Subcutaneous abdominal adipose tissue (tissue), 5 donors: ENCODE data around the gene ANKFN1.

Experiments used
- H3K27ac ChIP-seq: one replicate; pipeline ENCODE4 v1.7.0; 2013; ENCODE audit warnings: low read depth, mild to moderate bottlenecking, inconsistent platforms, low read length, moderate library complexity
- H3K27me3 ChIP-seq, 5 donors: one replicate each; pipeline ENCODE4 v1.7.0; 2013; ENCODE audit warnings: low read length in 5 of 5, inconsistent platforms in 1 of 5; ENCODE audit not compliant: control insufficient read depth in 5 of 5, insufficient read depth in 4 of 5
- H3K36me3 ChIP-seq, 5 donors: one replicate each; pipeline ENCODE4 v1.7.0; 2013; ENCODE audit warnings: low read length in 5 of 5; ENCODE audit not compliant: control insufficient read depth in 5 of 5, insufficient read depth in 5 of 5
- H3K4me1 ChIP-seq, 5 donors: one replicate each; pipeline ENCODE4 v1.7.0; 2013; ENCODE audit warnings: low read length in 5 of 5, mild to moderate bottlenecking in 3 of 5, moderate library complexity in 1 of 5; ENCODE audit not compliant: control insufficient read depth in 5 of 5, insufficient read depth in 5 of 5
- H3K4me3 ChIP-seq, 5 donors: one replicate each; pipeline ENCODE4 v1.7.0; 2013; ENCODE audit warnings: low read length in 5 of 5, low read depth in 1 of 5
- H3K9ac ChIP-seq, 5 donors: one replicate each; pipeline ENCODE4 v1.7.0; 2013; ENCODE audit warnings: low read length in 5 of 5, mild to moderate bottlenecking in 4 of 5, moderate library complexity in 3 of 5
- H3K9me3 ChIP-seq, 5 donors: one replicate each; pipeline ENCODE4 v1.7.0; 2013; ENCODE audit warnings: low read length in 5 of 5; ENCODE audit not compliant: control insufficient read depth in 5 of 5
- donor health status: healthy.
- donor health status: healthy.
- donor health status: healthy.
- donor health status: healthy.
- donor health status: healthy.

Gene ANKFN1

DNA sequence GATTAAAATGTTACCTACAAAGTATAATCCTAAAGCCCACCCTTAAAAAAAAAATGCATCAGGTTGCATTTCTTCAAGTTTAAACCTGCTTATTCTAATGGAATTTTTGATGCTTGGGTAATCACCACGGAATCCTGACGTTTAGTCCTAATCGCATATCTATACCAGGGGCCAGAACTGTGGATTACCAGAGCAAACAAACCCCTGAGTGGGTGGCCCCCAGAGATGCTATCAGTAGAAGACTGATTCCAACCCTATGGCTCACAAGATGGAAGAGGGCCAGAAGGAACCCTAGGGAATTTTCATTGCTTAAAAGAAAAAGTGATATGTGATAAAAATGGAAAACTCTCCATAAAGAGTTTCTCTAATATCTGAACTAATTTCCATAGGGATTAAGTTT lies 288.0 kb downstream of the ANKFN1 start:
- no peaks in the 10 kb centered on the region for H3K36me3 ChIP-seq
- H3K9me3 ChIP-seq: no peaks in the 10 kb centered on the region
- no peak overlapping the region for H3K27ac ChIP-seq
- H3K4me1 ChIP-seq: no peaks in the 10 kb centered on the region
- H3K27me3 ChIP-seq: no peaks in the 10 kb centered on the region
- no peak overlapping the region for H3K4me3 ChIP-seq
- H3K9ac ChIP-seq: no peak overlapping the region

DNA sequence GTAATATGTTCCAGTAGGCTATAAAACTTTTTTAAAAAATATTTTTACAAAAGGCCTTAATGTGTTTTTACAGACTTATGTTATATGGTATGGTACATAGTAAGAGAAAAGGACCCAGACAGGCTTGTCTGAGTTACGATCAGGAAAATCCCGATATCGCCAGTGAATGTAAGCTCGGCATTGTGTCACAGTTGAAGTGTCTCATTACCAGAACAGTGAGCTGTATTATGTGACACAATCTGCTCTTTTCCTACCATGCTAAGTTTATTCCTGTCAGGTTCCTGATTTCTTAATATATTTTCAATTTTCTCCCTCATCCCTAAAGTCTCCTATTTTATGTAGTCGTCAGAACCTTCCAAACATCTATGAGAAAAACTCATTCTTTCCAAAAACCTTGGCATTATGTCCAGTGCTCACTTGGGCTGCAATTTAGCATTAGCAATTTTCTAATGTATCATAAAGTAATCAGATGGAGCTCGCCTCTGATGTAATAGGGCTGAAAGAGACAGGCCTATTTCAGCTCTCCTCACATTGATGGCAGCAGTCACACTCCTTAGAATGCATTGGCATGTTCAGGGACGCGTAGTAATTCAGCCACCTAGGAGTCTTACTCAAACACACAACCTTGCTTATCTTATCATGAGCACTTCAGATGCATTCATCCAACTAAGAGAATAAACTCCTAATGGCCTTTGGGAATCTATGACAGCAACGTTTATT lies 292.6 kb downstream of the ANKFN1 start:
- H3K9me3 ChIP-seq: no peaks in the 10 kb centered on the region
- no peak overlapping the region for H3K4me3 ChIP-seq
- no peaks in the 10 kb centered on the region for H3K27me3 ChIP-seq
- no peaks in the 10 kb centered on the region for H3K4me1 ChIP-seq
- no peaks in the 10 kb centered on the region for H3K36me3 ChIP-seq
- no peak overlapping the region for H3K27ac ChIP-seq
- H3K9ac ChIP-seq: no peak overlapping the region

DNA sequence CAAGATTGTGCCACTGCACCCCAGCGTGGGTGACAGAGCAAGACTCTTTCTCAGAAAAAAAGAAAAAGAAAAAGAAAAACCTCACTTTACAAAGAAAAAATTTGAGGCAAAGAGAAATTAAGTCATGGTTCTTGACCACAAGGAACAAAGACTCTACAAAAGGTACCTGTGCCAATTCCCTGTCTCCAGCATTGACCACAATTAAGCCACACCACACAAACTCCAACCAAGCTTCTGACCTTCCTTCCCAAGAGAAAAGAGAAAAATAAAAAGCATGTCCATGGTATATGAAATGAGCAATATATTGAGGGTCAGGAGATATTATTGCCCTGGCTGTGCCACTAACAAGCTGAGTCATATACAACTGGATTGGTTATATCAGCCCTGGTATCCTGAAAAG lies 293.9 kb downstream of the ANKFN1 start:
- H3K27me3 ChIP-seq: no peaks in the 10 kb centered on the region
- H3K4me1 ChIP-seq: no peaks in the 10 kb centered on the region
- no peak overlapping the region for H3K9ac ChIP-seq
- no peak overlapping the region for H3K27ac ChIP-seq
- H3K4me3 ChIP-seq: no peak overlapping the region
- no peaks in the 10 kb centered on the region for H3K36me3 ChIP-seq
- H3K9me3 ChIP-seq: no peaks in the 10 kb centered on the region

DNA sequence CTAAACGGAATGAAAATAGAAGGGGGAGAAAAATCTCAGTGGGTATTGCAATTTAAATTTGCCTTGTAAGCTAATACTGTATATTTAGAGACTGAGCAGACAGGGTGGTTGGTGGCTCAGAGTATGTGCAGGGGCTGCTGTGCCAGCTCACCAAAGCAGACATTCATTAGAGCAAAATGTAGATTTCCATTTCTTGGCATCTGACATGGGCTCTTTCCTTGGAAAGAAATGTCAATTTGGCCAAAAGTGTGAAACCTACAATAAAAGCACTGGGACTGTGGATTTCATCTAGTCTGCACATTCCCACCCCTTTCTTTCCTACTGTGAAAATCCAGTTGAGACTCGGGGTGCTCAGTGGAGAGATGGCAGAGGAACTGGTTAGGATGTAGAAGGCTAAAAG lies 295.1 kb downstream of the ANKFN1 start:
- no peaks in the 10 kb centered on the region for H3K4me1 ChIP-seq
- H3K27me3 ChIP-seq: no peaks in the 10 kb centered on the region
- H3K4me3 ChIP-seq: no peak overlapping the region
- H3K9ac ChIP-seq: no peak overlapping the region
- H3K9me3 ChIP-seq: no peaks in the 10 kb centered on the region
- H3K36me3 ChIP-seq: no peaks in the 10 kb centered on the region
- no peak overlapping the region for H3K27ac ChIP-seq

DNA sequence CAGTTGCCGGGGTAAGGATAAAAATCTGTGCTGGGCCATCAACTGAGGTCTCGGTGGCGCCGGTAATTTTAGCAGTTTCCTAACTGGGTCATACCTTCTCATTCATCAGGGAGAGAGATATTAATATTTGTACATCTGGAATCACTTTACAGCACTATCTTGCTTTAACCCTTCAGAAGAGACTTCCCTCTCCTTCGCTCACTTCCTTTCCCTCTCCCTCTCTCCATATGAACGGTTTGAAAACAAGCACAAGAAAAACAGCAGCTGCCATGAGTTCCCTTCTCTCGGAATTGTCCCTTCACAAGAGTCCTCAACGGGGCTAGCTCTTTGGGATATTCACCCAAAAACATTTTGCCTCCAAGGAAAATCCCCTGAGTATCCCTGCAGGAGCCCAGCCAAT lies 295.9 kb downstream of the ANKFN1 start:
- Histone ChIP-seq H3K4me3 (no peak overlapping the region), H3K27me3 (no peaks in the 10 kb centered on the region), H3K9me3 (no peaks in the 10 kb centered on the region), H3K27ac (no peak overlapping the region), H3K36me3 (no peaks in the 10 kb centered on the region), H3K4me1 (no peaks in the 10 kb centered on the region), H3K9ac (no peak overlapping the region)

DNA sequence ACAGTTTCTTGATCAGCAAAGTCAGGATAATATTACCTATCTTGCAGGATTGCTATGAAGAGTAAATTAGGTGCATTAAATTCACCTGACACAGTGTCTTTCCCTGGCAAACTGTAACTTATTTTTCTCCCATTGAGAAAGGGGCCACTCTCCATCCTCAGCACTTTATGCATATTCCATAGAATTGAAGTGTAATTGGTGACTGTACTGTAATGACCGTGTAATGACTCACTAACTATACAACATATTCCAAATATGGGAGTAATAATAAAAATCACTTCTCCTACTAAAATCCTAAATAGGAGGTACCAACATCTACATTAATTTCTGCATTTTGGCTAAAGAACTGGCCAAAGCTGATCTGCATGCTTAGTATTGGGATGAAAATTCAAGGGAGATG lies 298.4 kb downstream of the ANKFN1 start:
- H3K4me3 ChIP-seq: no peak overlapping the region
- no peaks in the 10 kb centered on the region for H3K4me1 ChIP-seq
- no peak overlapping the region for H3K27ac ChIP-seq
- no peaks in the 10 kb centered on the region for H3K9me3 ChIP-seq
- no peaks in the 10 kb centered on the region for H3K36me3 ChIP-seq
- H3K9ac ChIP-seq: no peak overlapping the region
- H3K27me3 ChIP-seq: peaks cover 0 to 4% (median 0%) of the 10 kb centered on the region in 5 donors

DNA sequence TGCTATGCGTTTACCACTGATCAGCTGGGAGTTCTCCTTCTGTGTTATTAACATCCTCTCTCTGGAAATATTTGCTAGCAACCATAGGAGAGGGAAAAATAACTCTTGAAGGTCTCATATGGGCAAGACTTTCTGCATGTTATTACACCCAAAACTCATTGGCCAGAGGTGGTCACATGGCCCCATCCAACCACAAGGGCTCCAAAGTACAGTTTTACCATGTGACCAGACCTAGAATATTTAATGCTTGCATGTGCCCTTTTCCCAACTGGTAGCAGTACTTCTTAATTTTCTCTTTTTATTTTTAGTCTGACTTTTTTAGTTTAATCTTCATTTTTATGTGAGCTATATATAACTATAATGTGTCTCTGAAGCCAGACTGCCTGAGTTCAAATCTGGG lies 299.2 kb downstream of the ANKFN1 start:
- Histone ChIP-seq H3K9ac (no peak overlapping the region), H3K27ac (no peak overlapping the region), H3K4me3 (no peak overlapping the region), H3K36me3 (no peaks in the 10 kb centered on the region), H3K4me1 (no peaks in the 10 kb centered on the region), H3K9me3 (no peaks in the 10 kb centered on the region), H3K27me3 (peaks cover 0 to 4% (median 0%) of the 10 kb centered on the region in 5 donors)

DNA sequence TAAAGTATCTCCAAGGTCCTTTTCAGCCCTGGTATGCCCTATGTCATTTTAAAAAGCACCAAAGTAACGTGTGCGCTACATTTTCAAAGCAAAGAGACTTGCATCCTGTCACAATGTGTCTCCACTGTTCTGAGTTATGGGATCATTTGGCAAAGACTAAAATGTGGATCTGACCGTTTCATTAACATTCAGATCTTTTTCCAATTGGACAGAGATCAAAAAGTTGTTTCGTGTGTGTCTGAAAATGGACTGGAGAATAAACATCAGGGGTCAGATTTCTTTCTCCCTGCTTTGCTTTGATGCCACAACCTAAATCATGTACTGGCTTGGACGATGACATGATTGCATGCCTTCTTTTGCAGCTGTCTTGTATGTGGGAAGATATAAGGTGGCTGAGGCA lies 304.2 kb downstream of the ANKFN1 start:
- no peaks in the 10 kb centered on the region for H3K4me1 ChIP-seq
- no peak overlapping the region for H3K9ac ChIP-seq
- no peak overlapping the region for H3K4me3 ChIP-seq

DNA sequence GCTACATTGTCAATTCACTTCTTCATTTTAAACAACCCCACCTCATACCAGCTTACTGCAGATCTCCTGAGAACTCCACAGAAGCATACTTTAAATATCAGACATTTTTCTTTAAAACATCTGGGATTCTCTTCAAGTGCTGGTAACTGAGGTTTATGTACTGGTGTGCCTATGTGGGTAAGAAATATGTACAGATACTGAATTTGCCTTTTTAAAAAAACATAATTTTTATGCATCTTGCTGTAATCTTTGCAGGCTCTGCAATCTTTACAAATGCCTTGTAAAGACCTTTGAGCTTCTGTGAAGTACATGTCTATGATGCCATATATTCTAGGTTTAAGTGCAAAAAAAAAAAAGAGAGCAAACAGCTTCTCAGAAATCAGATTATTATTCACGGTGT lies 312.6 kb downstream of the ANKFN1 start:
- Histone ChIP-seq H3K4me1 (no peaks in the 10 kb centered on the region), H3K27ac (no peak overlapping the region), H3K9ac (no peak overlapping the region), H3K4me3 (no peak overlapping the region), H3K9me3 (no peaks in the 10 kb centered on the region), H3K36me3 (no peaks in the 10 kb centered on the region), H3K27me3 (no peaks in the 10 kb centered on the region)

More for the DNA sequence above, 304.2 kb downstream of the ANKFN1 start:
- no peaks in the 10 kb centered on the region for H3K36me3 ChIP-seq
- no peak overlapping the region for H3K27ac ChIP-seq
- peaks cover 0 to 4% (median 0%) of the 10 kb centered on the region in 5 donors for H3K27me3 ChIP-seq
- H3K9me3 ChIP-seq: no peaks in the 10 kb centered on the region

DNA sequence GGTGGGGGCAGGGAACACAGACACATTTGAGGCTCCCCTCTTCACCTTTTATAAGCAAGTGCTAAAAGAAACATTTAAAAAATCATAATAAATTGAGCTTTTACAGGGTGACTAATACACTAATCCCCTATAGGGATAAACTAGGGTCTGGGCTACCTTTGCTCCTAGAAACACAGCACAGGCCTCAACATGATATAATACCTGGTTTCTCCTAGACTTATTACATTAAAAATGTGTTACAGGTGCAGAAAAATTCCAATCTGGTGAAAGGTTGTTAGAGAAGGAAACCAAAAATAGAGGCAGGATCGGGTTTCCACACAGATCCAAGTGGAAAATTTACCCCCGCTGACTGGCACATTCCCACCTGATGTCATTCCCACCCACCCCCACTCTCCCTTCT lies 315.6 kb downstream of the ANKFN1 start:
- Histone ChIP-seq H3K9ac (no peak overlapping the region), H3K27me3 (no peaks in the 10 kb centered on the region), H3K9me3 (peaks cover 0 to 4% (median 0%) of the 10 kb centered on the region in 5 donors), H3K4me3 (no peak overlapping the region), H3K27ac (no peak overlapping the region), H3K4me1 (no peaks in the 10 kb centered on the region), H3K36me3 (no peaks in the 10 kb centered on the region)
